GM12878 (cell line): Measurements from ENCODE around the gene MROH2A.

Source experiments
- ATF2 ChIP-seq: IDR thresholded peaks from 2 replicates; pipeline ENCODE4 v1.6.1; 2012; ENCODE audit warnings: low read length, inconsistent platforms
- ATF3 ChIP-seq: IDR thresholded peaks from 2 replicates; pipeline ENCODE4 v1.6.1; 2011; ENCODE audit warnings: low read depth, mild to moderate bottlenecking, low read length, moderate library complexity, borderline replicate concordance; ENCODE audit errors: extremely low read depth
- CTCF ChIP-seq, 3 experiments: IDR thresholded peaks in 2 of 3; conservative IDR thresholded peaks in 1 of 3; 2 replicates each; pipeline ENCODE4 v1.5.1; 2011; ENCODE audit warnings: low read depth in 3 of 3, low read length in 3 of 3, mild to moderate bottlenecking in 3 of 3, control low read depth in 2 of 3, moderate library complexity in 2 of 3, inconsistent platforms in 1 of 3, mixed read lengths in 1 of 3; ENCODE audit not compliant: control insufficient read depth in 2 of 3, insufficient read depth in 1 of 3; ENCODE audit errors: extremely low read depth in 1 of 3
- FOS ChIP-seq: IDR thresholded peaks from 3 replicates; pipeline ENCODE4 v1.6.1; 2011; ENCODE audit warnings: borderline replicate concordance; ENCODE audit not compliant: insufficient read length; ENCODE audit errors: extremely low read depth
- KLF5 ChIP-seq: fragments of 450-650 bp; IDR thresholded peaks from 2 replicates; pipeline ENCODE4 v1.6.1; 2014; ENCODE audit warnings: mild to moderate bottlenecking; ENCODE audit not compliant: partially characterized antibody
- REST ChIP-seq: IDR thresholded peaks from 2 replicates; pipeline ENCODE4 v1.6.1; 2012; ENCODE audit warnings: mild to moderate bottlenecking, low read depth, low read length
- USF1 ChIP-seq: IDR thresholded peaks from 2 replicates; pipeline ENCODE4 v1.6.1; 2011; ENCODE audit warnings: borderline replicate concordance, low read depth, mild to moderate bottlenecking, moderate library complexity, mixed read lengths, low read length; ENCODE audit not compliant: insufficient read depth; ENCODE audit errors: extremely low read length

- TF ChIP-seq ATF2 = no peak
- no peak for TF ChIP-seq FOS
- TF ChIP-seq ATF3 = no peak
- no peak for TF ChIP-seq USF1
- no peak for TF ChIP-seq CTCF (IDR thresholded peaks at IDR 0.05 in 2 of 3, conservative IDR thresholded peaks at IDR 0.05 in 1 of 3; ENCODE audit: control insufficient read depth in 2 of 3, extremely low read depth in 1 of 3, insufficient read depth in 1 of 3, low read depth in 3 of 3, low read length in 3 of 3)
- no peak for TF ChIP-seq REST
- no peak for TF ChIP-seq KLF5
These were observed 53.7 kb downstream of the MROH2A start for GRCh38 chr2:233831861-233832260.
